Smooth muscle cell of the brain vasculature (primary cell): ENCODE measurements around the gene CCDC47.

ENCODE experiments used
- DNase-seq: peaks from one replicate; pipeline ENCODE4 v3.0.0-alpha.2; 2012; ENCODE audit warnings: low read depth, low spot score

Gene CCDC47

GRCh38 chr17:63783522-63783921 lies 10.1 kb upstream of the CCDC47 start:
- no peak for DNase-seq

GRCh38 chr17:63780928-63781327 lies 7.5 kb upstream of the CCDC47 start:
- no peak for DNase-seq

- DNase-seq: no peak
Measured at GRCh38 chr17:63780507-63780906, 7.1 kb upstream of the CCDC47 start.

DNA sequence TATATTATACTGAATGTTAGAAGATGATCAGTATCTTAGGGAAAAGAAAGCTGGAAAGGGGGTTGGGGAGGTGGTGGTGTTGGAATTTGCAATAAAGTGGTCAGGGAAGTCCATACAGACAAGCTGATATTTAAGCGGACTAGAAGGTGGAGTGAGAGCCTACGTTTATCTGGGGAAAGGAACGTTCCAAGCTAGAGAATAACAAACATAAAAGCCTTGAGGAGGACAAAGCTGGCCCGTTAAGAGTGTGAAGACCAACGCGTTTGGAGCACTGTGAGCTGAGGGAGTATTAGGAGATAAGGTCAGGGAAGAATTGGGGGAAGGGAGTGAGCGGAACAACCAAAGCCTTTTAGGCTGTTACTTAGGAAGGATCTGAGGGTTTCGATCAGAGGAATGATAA lies 2.0 kb upstream of the CCDC47 start:
- DNase-seq: no peak

DNA sequence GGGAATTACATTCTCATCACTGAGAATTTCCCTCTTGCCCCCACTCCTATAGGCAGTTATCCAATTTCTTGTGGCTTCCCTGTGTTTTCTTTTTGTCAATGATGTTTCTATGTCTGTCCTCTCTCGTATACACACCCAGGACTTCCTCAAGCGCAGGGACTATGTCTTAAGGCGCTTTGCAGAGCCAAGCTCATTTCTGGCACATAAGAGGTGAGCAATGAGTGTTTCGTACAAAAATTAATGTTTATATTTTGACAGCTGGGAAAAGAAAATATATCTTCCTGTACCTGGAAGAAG lies 1.5 kb upstream of the CCDC47 start:
- no peak for DNase-seq

- peak; percentile 28 for DNase-seq
Measured at GRCh38 chr17:63774141-63774968, 958 bp upstream of the CCDC47 start, which contains the start of gene DDX42. Gene DDX42, plus strand, starts transcription at chr17:63774170. Its CDS starts 12,880 bp downstream, at chr17:63787050.

DNA sequence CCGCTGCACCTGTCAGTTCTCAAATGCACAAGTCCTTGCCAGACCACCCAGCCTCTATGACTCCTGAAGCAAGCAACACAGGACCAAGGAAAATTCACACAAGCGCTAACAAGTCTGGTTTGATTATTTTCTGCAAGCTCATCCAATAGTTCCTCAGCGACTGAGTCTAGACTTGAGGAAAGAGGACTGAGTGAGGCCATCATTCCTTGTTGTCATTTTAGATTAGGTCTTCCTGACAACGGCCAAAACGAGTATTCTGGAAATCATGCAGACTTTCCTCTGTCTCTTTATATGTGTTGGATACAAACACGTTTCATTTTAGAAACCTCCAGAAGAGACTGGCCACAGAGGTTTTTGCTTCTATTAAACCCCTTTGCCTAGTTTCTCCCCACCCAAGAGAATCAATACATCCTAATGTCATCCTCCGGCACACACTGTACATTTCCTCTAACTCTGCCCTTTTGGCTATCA lies 561 bp downstream of the CCDC47 start:
- DNase-seq: peak; percentile 3

DNA sequence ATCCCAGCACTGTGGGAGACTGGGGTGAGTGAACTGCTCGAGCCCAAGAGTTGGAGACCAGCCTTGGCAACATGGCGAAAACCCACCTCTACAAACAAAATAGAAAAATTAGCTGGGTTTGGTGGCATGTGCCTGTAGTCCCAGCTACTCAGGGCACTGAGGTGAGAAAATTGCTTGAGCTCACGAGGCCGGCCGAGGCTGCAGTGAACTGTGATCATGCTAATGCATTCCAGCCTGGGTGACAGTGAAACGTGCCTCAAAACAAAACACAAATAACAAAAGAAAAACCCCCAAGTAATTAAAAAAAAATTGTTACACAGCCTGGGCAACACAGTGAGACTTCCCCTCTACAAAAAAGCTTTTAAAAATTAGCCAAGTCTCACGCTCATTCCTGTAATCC lies 5.0 kb downstream of the CCDC47 start:
- DNase-seq: no peak

- no peak for DNase-seq
Measured at GRCh38 chr17:63766754-63767153, 6.6 kb downstream of the CCDC47 start.

GRCh38 chr17:63764716-63765115 lies 8.7 kb downstream of the CCDC47 start:
- no peak for DNase-seq

DNA sequence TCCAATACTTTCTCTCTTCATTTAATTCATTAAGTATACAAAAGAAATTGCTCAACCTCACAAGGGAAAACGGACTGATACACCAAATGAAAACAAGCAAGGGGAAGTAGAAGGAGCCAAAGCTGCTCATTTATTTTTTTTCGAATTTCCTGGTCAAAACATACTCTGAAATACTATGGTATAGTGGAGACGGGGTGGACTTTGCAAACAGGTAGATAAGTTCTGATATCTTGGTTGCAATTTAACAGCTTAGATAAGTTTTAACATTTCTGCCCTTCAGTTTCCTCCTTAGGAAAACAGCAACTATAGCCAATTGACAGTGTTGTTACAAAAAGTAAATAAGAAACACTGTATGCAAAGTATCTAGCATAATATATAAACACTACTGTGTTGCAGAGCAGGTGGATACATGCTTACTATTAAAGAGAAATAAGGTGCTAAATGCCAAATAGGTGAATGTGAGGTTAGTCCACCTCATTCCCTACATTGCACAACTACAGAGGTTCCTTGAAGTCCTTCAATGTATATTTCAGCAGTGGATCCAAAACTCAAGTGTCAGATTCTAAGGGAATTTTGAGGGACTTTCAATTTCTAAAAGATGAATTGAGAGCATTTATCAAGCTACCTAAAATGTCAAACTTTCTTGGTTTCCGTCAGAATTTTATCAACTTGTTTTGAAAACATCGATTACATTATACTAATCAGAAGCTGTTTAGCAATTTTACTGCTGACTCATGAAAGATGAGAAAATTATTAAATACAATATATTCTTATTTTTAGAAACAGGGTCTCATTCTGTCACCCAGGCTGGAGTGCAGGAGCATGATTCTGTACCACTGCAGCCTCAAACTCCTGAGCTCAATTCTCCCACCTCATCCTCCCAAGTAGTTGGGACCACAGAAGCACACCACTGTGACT lies 11.0 kb downstream of the CCDC47 start:
- DNase-seq: no peak

DNA sequence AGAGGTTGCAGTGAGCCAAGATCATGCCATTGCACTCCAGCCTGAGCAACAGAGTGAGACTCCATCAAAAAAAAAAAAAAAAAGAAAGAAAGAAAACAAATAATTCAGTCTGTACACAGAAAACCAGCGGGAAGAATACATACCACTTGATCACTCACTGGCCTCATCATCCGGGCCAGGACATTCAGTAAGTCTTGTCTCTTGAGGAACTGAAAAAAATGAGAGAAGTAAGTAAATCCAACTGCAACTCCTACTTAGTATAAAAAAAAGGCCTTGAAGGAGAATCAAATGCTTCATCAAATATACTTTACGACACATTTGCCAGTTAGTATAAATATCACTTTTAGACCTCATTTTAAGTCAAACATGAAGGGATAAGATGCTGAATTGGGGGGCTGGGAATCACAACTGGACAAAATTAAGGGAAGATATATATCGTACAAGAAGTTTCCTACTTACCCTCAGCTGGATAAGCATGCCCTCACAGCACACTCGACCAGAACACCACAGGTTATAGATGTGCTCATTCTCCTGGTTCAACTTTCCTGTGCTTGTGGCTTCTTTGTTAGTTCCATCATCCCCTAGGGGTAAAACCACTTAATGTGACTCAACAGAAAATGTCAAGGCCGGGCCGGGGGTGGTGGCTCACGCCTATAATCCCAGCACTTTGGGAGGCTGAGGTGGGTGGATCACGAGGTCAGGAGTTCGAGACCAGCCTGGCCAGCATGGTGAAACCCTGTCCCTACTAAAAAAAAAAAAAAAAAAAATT lies 12.4 kb downstream of the CCDC47 start:
- no peak for DNase-seq

GRCh38 chr17:63758428-63758827 lies 15.0 kb downstream of the CCDC47 start:
- no peak for DNase-seq

DNA sequence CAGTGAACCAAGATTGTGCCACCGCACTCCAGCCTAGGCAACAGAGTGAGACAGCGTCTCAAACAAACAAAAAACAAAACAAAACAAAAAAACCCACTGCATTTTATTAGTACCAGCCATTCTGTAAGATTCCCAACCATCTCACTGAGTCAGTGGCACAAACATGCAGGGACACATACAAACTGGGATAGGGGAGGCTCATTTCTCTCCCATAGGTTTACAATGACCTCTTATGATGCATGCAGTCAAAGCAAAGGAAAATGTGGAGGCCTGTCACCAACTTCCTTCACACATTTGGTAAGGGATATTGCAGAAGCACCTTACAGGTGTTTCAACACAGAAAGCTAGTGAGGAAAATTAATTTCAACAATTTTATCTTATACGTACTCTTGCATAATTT lies 19.4 kb downstream of the CCDC47 start:
- no peak for DNase-seq

- DNase-seq: no peak
Measured at GRCh38 chr17:63753215-63753614, 20.2 kb downstream of the CCDC47 start.

DNA sequence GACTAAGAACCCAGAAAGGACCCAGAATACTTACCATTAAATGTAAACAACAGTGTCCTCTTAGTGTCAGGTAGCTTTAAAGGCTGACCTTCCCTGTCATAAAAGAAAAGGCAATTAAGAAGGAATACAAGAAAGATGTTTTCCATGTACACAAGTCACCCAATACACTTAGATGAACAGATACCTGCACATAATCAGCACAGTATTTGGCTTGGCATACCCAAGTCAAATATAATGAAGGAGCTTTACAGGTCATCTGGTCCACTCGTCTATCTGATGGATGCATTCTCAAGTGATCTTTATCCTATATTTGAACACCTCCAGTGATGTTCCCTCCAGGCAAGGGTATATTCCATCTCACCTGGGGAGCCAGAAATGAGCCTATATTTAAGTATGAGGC lies 20.7 kb downstream of the CCDC47 start:
- DNase-seq: no peak

- no peak for DNase-seq
Measured at GRCh38 chr17:63751806-63752205, 21.6 kb downstream of the CCDC47 start.

DNA sequence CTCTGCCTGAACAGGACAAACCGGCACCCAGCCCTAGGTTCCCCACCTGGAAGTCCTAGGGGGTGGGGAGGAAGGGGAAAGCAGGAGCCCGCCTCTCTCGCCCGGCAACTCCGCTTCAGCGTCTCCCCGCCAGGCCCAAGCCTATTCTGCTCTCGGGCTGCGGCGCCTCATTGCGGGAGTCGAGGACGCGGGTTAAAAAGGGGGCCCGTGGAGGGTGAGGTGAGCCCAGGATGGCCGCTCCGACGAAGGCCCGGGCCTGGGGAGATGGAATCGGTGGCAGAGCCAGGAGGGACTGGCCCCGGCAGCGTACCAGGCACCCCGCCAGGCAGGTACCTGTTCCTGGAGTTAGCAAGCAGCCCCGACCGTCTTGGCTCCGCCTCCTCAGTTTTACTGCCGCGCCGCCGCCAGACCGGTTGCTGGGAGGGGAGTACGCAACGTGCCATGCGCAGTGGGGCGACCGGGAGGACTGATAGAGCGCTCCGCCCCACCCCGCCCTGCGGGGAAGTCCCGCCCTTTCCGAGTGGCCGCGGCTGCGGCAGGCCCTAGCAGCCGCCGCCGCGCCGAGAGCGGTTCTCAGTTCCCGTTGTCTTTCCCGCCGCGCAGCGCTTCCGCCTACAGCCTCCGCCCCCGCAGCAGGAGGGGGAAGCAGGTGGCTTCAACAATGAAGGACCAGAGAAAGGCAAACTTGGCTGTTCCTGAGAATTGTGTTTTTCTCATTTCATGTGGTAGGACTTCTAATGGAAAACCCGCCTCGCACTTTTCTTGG lies 31.8 kb downstream of the CCDC47 start, which contains the start of gene STRADA:
Gene STRADA (minus strand): TSS at position 392 of the 766 bp plus-strand sequence. CDS start 13,430 bp downstream, outside the sequence.
- DNase-seq: peak; percentile 94

GRCh38 chr17:63741143-63741407 lies 32.3 kb downstream of the CCDC47 start:
- no peak for DNase-seq

- DNase-seq: no peak
Measured at GRCh38 chr17:63740464-63741142, 32.8 kb downstream of the CCDC47 start.

DNA sequence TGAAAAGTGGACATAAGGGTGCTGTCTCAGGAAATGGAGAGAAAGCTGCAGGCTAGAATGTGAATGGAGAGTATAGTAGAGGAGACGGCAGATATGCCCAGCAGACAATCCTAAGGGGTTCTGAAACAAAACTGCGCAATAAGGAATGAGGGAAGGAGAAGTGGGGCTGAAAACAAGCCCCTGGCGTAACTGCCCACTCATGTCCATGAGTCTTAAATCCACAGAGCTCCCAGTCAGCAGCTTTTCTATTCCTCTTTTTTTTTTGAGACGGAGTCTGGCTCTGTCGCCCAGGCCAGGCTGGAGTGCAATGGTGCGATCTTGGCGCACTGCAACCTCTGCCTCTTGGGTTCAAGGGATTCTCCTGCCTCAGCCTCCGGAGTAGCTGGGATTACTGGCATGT lies 37.7 kb downstream of the CCDC47 start:
- DNase-seq: no peak
